Measurements from ENCODE around the gene KIAA0930.

DNA sequence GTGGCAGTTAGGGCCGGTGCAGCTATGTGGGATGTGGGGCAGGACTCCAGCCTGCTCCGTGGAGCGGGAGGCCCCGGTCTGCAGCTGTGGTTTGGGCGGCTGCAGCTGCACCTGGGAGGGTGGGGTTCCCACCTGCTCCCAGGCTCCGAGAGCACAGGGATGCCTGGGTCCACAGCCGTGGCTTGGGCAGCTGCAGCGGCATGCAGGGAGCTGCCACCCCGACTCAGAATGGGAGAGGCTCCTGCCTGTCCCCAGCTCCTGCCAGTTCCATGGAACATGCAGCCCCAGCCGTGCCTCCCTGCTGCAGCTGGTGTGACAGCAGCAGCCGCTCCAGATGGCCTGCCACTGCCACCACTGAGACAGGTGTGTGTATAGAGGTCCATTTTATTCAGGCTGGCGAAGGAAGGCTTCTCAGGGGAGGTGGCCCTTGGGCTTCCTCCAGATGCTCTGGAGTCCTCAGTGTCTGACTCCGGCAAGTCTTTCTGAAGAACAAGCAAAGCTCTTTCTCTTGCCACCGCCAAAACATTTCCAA is 22.3 kb upstream of the KIAA0930 start:
- TF ChIP-seq CTCF (IDR thresholded peaks at IDR 0.05 in 8 of 11, conservative IDR thresholded peaks at IDR 0.05 in 3 of 11): no peak
- TF ChIP-seq POLR2AphosphoS5 (IDR thresholded peaks at IDR 0.05): peak; percentile 43 to 78 (median 64)
- TF ChIP-seq POLR2A (IDR thresholded peaks at IDR 0.05): no peak

Data from spleen (tissue), 7 donors.